GM19099 (cell line): ENCODE data around the gene MED12L.

Source experiments
- POLR2A ChIP-seq: IDR thresholded peaks from 3 replicates; pipeline ENCODE4 v1.6.1; 2011; ENCODE audit warnings: low read depth; ENCODE audit not compliant: insufficient read length; ENCODE audit errors: extremely low read depth

MED12L gene

DNA sequence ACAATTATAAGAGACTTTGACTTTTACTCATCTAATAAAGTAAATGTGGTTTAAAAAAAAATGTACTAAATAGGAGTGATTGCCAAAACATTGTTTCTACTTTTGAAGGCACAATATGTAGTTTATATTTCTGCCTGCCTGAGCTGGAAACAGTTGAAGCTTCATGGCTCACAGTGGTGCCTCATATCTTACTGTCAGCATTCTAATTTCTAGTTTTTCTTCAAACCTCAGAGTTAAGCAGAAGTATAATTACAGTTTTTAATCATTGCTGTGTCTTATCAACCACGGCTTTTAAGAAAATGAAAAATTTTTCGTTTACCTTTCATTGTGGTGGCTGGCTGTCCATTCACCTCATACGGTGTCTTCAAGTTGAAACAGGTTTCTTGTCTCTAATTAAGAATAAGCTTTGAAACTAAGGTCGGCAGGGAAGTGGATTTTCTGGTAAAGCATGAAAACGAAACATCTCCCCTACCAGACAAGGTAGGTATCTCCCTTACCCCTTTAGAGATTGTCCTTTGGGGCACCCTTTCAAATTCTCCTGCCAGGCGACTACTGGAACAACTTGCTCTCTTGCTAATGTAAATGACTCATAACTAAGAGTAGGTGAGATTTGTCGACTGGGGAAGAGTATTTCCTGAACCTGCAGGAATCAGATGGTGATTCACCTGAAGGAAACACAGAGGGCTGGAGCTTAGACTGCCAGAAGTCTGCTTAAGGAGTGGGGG is 231.0 kb downstream of the MED12L start, which contains the start of gene GPR87:
GPR87 (minus strand) TSS at position 554 of the 725 bp plus-strand sequence. CDS start 16,720 bp downstream, outside the sequence.
- no peak for TF ChIP-seq POLR2A

DNA sequence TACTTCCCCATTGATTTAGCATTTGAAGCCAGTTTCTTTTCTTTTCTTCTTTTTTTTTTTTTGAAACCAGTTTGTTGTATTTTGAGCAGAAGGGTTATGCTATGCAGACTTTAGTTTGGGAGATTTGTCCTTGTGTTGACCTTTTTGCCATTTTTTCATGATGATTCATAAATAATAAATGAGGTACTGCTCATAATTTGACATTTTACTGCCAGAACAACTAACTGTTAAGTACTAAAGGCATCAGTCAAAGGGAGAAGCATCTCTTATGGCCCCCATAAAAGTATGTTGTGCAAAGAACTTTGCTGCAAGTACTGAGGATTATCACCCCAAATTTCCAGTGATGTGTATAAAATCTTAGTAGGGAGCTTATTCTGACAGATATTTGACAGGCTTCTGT is 232.8 kb downstream of the MED12L start:
- TF ChIP-seq POLR2A = no peak

GRCh38 chr3:151318991-151319390 is 233.5 kb downstream of the MED12L start:
- TF ChIP-seq POLR2A = no peak

DNA sequence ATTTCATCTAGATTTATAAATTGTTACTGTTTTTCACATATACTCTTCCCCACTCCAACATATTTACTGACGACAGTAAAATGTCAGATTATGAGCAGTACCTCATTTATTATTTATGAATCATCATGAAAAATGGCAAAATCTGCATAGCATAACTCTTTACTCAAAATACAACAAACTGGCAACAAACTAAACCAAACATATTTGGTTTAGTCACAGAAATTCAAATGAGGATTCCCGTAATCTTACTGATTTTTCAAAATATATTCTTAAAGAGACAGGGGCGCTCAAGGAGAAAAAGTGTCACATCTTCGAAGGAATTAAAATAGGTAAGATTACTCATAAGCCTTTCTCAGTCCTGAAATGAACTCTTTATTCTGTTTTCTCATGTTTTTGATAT is 234.2 kb downstream of the MED12L start:
- TF ChIP-seq POLR2A = no peak

DNA sequence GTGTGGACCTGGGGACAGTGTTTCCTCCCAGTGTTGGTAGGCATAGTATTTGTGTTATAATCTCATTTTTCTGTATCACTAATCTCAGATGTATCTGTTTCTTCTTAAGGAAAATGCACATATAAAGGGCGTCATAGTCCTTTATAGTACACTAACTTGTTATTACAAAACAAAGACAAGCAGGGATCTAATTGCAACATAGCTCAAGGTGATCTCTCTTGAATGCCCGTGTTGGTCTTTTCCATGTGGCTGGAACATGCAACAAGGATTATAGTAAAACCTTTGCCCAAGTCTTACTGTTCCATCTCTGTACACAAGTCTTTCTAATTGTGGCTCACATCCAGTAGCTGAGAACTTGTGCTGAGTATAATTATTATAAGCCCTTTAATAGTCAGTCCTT is 234.7 kb downstream of the MED12L start:
- TF ChIP-seq POLR2A = no peak

GRCh38 chr3:151321526-151321925 is 236.1 kb downstream of the MED12L start:
- no peak for TF ChIP-seq POLR2A

GRCh38 chr3:151322511-151322910 is 237.0 kb downstream of the MED12L start:
- no peak for TF ChIP-seq POLR2A

GRCh38 chr3:151327571-151328198 is 242.2 kb downstream of the MED12L start:
- no peak for TF ChIP-seq POLR2A

DNA sequence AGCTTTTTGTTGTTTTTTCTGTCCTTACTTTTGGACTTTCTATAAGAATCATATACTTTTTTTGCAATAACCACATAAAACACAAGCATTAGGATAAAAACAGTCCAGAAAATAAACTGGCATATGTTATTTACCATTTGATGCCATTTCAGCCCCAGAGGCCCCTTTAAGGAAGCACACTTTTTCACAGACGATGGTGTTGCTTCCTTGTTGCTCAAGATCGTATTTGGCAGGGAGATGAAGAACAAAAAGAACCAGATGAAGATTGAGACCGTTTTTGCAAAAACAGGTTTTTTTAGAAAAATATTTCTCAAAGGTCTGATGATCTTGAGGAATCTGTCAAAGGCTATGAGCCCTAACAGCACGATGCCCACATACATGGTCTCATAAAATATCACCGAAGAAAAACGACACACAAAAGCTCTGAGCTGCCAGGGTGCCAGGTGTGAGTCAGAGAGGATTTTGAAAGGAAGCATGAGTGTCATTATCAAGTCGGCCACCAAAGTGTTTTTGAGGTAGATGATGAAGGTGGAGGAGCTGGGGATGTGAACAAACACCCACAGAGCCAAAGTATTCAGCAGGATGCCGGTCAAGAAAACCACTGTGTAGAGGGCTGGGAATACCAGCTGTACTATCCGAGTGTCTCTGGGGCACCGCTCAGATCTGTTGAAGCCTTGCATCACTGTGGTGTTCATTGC is 243.0 kb downstream of the MED12L start:
- TF ChIP-seq POLR2A = no peak

DNA sequence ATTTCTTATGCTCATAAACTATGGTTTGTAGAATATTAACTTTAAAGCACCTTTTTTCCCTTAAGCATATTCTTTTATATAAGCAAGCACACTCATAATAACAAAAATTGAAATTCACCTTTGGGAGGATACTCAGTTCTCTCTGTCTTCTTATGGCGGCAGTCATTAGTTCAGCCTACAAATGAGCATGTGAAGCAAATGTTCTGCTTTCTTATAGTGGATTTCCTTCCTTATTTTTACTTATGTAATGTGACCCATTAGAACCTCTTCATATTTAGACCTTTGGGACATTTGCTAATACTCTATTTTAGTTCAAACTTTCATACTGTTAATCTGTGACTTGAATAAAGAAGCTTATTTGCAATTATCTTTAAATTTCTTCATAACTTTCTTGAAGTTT is 243.9 kb downstream of the MED12L start, which contains the start of gene P2RY13:
P2RY13 (minus strand) TSS at position 187 of the 400 bp plus-strand sequence; CDS start at position 166, 21 bp downstream.
- TF ChIP-seq POLR2A = no peak

DNA sequence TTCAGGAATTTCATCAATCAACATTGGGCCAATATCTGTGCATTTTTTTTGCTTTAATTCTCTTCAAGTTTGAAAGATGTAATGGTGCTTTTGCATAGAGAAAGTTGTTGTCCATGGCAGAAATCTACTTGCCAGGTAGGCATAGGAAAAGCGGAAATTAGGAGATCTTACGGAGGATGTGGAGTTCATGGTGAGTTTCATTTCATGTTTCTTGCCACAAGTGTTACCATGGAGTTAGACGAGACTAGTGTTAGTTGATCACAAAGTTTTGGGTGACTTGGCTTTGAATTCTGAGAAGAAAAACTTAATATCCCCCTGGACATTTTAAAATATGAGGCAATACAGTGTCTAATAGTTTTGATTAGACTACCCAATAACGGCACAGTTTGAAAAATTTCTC is 244.9 kb downstream of the MED12L start:
- no peak for TF ChIP-seq POLR2A

GRCh38 chr3:151330899-151331298 is 245.4 kb downstream of the MED12L start:
- no peak for TF ChIP-seq POLR2A

- no peak for TF ChIP-seq POLR2A
These were observed 246.2 kb downstream of the MED12L start for GRCh38 chr3:151331696-151332095.

GRCh38 chr3:151345859-151346258 is 260.4 kb downstream of the MED12L start:
- TF ChIP-seq POLR2A = no peak

DNA sequence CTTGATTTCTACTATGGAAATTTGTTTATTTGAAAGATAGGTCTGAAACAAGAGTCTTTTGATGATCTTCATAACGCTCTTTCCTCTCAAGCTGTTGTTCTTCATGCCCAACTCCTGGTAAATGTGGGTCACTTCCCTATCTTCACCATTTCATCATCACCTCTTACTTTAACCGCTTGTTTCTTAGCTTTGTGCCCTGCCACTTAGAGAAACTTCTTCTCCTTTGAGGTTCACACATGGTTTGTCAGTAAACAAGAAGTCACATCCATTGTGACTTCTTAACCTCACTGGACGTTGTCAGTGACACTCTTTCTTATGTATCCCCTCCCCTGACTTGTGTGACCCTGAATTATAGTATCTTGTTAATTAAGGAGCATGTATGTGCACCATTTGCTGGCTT is 260.8 kb downstream of the MED12L start:
- TF ChIP-seq POLR2A = no peak

- TF ChIP-seq POLR2A = no peak
These were observed 262.0 kb downstream of the MED12L start for GRCh38 chr3:151347432-151347831.
